Medulla oblongata (tissue), 1 donor: Measurements from ENCODE around the gene ORMDL3.
A peak's percentile ranks its signal among the peaks of the same experiment; 100 is the strongest.
"Not testable (repeated sequence)": the region's sequence is repeated elsewhere in the genome, so short reads cannot be mapped to it uniquely, and the experiment has no call there.

ENCODE experiments used
- DNase-seq: peaks from one replicate; pipeline ENCODE4 v3.0.0-alpha.2; 2015; ENCODE audit errors: extremely low spot score

ORMDL3 gene

DNA sequence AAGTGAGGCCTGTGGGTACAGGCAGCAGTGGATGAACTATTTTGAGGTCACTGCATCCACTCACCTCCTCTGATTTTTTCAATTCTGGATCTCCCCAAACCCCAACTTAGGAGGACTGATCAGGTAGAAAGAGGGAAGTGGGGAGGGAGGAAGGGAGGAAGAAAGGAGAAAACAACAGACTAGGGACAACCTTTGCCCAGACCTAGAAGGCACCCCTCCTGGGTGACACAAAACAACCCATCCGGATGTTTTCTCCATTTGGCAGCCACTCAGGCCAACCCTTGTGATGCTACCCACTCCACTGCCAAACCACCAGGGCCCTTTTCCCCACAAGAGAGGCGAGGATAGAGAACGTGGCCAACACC, 2.7 kb downstream of the ORMDL3 start:
- DNase-seq = no peak

DNA sequence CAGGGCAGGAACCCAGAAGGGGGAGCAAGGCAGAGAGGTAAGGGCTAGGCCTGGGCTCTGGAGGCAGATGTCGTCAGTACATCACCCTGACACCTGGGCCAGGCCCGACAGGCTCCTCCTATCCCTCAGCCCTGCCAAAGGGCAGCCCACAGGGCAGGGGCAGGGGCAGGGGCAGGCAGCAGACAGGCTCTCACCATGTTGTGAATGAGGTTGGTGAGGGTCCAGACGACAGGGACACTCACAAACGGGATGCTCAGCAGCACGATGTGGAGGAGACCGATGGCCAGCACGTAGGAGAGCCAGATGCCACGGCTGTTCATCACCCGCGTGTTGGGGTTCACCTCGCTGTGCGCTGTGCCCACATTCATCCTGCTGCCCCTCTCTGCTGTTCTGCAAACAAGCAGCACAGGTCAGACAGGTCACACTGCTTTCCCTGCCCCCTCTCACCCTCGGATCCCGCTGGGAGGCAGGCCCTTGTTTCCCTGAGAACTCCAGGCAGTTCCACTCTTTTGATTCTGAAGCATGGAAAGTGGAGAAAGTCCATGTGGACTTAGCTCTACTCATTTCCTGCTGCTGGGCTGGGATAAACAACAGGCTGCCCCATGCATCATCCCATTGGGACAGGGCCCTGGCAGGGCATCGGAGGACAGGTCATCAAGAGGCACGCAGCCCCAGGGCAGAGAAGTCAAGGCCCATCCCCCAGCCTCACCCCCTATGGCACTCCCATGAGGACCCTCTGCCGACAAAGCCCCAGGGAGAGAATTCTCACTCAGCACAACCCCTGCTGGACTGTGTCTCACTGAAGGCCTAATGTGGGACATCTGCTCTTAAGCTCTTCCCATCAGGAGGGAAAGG, 3.3 kb downstream of the ORMDL3 start:
- no peak for DNase-seq

DNA sequence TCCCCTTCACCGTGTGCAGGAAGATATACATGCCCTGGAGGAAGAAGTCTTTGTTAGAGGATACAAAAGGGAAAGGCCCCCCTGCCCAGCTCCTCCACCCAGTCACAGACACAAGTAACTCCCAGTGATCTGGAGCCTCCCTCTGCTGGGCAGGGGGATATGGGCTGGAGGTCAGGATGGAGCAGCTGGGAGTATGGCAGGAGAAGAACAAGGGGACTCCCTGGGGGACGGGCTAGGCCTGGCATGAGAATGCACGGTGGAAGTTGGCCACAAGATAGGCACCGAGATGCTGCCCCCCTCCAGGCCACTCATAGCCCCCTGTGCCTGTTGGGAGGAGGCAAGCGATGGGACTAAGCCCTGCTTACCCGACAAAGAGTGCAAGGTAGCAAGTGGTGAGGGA, 4.2 kb downstream of the ORMDL3 start:
- no peak for DNase-seq

DNA sequence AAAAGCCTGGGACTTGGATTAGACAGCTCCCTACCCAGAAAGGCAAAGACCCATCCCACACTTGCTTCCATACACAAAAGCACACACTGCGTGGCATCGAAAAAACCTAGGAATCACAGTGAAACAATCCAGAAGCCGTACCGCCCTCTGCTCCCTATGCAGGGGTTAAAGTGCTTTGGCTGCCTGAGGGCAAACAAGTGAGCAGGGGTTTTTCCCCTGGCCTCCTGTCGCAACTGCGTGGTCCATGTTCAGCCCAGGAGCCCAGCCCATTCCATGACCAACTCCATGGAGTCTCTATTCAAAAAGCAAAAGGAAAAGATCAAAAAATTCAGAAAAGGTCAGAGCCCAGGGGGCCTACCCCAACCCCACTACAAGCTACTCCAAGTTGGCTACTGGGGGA, 5.4 kb downstream of the ORMDL3 start:
- DNase-seq = no peak

DNA sequence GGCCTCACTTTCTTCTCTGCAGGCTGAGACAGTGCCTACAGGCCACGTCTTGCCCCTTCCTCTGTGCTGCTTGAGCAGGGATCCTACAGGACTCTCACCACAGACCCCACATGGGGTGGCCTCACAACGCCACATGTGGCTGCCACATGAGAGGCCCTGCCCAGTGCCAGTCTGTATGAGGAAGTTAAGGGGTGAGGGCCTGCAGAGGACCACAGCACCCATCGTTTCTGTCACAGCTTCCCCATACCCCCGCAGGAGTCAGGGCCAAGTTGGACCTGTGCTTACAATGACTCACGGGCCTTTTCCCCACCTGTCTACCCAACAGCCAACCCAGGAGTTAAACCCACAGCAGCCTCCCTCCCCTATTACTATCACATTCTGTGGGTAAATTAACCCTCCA, 6.1 kb downstream of the ORMDL3 start:
- peak; percentile 72 for DNase-seq

DNA sequence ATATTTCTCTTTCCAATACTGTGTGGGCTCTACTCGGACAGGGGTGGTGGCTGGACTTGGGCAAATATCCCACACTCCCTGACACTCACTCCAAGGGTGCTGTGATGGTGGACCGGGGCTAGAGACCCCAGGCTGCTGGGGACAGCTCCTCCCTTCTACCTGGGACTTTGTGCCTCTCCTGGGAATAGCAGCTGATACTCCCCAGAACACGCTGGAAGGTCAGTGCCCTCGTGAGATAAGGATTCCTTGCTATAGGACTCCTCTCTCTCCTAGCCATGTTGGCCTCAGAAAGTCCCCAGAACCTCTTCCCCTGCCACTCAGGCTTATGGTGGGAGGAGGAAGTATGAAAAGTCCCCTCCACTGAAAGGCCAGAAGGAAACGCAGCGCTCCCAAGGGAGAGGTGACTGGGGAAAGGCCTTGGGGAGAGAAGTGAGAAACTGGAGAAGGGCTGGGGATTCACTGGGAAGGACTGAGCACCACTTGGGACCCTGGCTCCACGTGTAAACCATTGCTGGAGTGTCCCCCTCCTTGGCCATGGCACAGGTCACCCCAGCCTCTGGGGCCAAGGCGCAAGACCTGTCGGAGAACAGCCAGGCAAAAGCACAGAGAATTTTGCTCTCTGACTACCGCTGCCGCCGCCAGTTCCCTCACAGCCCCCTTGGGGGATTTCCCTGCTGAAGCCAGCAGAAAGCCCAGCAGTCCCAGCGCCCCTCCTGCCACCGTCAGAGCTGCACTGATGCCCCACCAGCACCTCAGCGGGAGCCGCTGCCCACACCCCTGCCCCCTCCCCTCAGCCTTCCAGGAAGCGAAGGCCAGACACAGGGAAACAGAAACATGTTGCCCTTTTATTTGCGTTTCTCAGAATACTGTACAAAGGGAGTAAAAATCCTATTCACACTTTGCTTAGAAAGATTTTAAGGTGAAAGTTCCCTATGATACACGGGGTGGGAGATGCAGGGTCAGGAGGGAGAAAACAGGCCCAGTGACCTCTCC, 6.9 kb downstream of the ORMDL3 start:
- no peak for DNase-seq

DNA sequence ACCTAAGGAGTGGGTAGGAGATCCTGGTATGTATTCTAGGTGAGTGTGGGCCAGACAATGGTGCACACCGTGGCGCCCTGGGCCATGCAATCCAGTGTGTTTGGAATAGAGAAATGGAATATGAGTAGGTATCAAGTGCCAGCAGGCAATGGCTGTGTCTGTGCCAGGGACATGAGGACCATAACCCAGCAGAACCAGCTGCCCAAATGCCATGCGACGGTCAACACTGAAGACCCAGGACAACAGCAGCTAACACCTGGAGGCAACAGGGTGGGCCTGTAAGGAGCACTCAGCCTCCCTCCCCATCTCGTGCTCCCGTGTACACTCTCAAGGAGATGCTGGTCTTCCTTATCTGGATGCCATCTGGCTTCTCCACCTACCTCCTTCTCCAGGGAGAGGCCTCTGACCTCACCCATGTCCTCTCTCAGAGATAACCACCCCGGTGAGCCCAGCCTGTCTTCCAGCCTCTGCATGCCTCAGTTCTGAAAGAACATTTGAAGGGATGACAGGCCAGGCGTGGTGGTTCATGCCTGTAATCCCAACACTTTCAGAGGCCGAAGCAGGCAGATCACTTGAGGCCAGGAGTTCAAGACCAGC, 8.2 kb downstream of the ORMDL3 start:
- DNase-seq = no peak

DNA sequence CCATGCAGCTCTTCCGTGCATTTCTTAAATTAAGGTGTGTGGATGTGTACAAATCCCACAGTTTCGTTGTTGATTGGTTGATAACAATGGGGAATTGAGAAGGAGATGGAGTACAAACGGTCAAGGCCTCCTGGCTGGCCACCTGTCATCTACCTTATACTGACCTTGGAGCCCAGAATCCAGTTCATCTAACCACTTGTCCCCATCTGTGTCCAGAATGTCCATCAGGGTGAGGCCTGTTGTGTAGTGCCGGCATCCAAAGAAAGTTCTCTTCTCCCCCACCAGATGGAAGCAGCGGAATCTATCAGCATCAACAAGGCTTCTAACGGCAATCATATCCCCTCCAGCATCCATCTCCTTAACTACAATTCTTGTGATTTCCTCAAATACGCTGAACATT, 10.5 kb downstream of the ORMDL3 start:
- DNase-seq = no peak

DNA sequence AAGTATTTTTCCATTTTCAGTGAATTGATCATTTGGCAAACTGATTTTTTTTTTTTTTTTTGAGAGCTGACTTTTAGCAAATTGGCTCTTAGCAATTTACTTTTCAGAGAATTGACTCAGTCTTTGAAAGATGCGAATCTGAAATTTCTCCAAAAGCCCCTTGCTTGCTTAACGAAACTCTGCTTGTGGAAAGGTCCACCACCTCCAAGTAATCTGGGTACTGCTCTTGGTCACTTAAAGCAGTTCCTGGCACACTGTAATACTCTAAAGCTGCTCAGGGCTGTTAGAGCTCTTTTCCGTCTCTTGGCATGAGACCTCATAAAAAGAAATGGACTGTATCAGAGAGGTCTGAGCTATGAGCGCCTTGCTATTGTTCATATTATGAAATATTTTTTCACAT, 11.8 kb downstream of the ORMDL3 start:
- DNase-seq = no peak

DNA sequence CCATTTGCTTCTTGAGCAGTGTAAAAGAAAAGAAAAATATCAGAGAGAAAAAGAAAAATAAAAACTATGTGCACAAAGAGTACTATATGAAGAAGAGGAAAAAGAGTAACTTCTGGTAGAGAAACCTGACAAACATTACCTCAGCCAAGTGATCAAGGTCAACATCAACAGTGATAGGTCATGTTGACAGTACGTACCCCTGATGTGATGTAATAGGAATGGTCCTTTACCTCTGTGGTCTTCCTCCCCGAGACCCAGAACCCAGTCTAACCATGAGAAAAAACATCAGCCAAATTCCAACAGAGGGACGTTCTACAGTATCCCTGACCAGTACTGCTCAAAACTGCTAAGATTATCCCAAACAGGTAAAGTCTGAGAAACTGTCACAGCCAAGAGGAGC, 13.4 kb downstream of the ORMDL3 start:
- DNase-seq = no peak

DNA sequence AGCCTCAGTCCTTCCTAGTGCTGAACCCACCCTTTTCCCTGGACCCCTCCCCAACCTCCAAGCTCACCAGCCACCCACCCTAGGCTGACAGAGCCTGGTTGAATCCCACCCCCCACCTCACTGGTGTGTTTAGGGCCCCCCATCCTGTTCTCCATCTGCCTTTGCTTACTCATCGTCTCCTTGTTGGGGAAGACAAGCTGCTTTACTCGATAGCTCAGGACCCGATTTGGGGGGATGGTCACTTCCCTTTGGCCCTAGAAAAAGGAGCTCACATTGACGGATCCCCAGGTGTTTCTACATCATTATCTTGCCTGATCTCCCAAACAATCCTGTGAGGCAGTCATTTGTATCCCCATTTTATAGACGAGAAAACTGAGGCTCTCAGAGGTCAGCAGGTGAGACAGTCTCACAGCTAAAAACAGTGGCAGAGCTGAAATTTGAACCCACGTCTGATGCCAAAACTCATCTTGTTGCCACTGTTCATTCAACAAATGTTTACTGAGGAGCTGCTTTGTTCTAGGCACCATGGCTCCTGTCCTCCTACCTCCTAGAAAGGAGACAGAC, 18.5 kb downstream of the ORMDL3 start:
- DNase-seq = no peak

DNA sequence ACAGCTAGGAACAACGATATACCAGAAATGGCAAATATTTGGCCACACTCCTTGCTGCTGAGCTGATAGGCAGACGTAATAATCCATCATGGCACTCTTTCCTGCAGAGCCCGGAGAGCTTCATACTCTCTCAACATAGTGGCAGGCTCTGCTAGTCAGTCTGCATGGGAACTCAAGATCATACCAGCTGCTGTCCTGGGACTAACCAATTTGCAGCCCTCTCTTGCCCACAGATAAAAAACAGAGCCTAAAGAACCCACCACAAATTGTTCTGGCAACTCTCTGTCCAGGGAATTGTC, 22.5 kb downstream of the ORMDL3 start:
- DNase-seq = no peak

DNA sequence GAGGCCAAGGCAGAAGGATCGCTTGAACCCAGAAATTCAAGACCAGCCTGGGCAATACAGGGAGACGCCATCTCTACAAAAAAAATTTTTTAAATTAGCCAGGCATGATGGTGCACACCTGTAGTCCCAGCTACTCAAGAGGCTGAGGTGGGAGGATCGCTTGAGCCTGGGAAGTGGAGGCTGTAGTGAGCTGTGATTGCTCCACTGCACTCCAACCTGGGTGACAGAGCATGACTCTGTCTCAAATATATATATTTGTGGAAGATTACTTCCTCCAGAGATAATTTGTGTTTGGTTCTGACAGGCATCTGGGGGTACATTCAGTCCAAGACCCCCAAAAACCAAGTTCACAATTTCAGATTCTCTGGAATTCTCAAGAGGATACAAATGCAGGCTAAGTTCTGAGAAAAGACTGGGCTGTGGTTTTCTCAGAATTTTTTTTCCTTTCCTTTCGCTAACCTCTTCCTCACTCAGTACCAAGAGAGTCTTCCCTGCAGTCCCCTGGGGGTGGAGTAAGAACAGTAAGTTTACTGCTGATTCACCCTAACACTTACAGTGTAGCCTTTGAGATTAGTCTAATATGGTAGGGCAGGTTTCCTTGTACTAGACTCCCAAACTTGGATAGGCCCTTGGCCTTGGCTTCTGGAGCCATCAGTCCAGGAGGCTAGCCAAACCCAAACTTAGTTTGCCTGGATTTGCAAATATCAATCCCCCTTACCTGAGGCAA, 24.1 kb downstream of the ORMDL3 start:
- DNase-seq = no peak

DNA sequence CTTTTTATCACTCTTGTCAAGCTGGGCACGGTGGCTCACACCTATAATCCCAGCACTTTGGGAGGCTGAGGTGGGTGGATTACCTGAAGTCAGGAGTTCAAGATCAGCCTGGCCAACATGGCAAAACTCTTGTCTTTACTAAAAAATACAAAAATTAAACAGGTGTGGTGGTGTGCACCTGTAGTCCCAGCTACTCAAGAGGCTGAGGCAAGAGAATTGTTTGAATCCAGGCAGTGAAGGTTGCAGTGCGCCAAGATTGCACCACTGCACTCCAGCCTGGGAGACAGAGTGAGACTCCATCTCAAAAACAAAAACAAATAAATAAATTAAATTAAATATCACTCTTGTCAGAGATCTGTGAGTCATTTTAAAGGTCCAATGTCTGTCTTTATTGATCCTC, 25.4 kb downstream of the ORMDL3 start:
- not testable (repeated sequence) for DNase-seq

DNA sequence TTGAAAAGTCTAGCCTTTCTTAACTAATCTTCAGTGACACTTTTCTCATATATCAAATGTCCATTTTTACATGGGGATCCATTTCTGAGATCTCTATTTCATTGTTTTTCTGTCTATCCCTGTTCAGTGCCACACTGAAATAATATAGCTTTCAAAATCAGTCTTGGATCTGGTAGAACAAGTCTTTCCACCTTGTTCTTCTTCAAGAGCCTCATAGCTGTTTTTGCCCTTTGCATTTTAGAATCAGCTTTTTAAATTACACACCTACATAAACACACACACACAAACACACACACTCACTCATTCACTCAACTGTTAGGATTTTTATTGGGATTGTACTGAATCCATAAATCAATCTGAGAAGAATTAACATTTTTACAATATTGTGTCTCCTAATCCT, 28.2 kb downstream of the ORMDL3 start:
- DNase-seq = no peak

DNA sequence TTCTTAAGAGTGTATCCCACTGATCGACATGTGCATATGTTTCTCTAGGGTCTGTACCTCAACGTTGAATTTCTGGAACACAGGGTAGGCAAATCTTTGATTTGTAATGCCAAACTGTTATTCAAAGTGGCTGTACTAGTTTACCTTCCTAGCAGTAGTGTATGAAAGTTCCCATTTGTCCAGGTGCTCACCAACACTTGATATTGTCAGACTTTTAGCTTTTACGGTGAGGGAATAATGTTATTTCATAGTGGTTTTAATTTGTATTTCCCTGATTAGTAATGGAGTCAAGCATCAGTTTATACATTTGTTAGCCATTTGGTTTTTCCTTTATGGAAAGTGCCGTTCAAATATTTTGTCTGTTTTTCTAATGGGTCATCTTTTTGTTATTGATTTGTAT, 29.3 kb downstream of the ORMDL3 start:
- DNase-seq = no peak

DNA sequence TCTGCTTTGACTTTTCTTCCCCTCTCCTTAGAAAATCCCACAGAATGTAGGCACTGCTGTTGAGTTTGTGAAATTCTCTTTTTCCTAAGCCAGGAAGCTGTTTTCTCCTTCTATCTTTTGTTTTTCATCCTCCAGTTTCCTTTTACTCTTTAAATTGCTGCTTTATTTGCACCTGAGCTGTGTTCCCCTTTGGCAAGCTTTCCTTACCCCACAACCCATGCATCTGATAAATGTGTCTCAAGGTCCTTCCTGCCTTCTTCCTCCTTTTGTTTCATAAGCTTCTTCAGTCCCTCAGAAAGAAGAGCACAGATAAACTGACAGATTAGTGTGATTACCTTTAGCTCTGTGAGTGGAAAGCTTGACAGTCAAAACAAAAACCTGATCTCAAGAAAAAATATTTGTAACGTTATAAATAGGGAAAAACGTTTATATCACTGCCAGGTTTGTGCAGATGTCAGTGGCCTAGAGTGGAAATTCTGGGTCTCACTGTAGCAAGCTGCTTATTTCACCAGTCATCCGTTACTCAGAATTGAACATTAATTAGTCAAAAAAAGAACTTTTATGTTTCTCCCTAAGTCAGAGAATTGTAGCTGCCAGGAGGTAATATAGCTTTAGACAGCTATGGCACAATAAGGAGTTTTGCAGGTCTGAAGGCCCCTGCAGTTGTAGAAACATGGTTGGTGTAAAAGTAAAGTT, 32.6 kb downstream of the ORMDL3 start:
- DNase-seq = no peak

DNA sequence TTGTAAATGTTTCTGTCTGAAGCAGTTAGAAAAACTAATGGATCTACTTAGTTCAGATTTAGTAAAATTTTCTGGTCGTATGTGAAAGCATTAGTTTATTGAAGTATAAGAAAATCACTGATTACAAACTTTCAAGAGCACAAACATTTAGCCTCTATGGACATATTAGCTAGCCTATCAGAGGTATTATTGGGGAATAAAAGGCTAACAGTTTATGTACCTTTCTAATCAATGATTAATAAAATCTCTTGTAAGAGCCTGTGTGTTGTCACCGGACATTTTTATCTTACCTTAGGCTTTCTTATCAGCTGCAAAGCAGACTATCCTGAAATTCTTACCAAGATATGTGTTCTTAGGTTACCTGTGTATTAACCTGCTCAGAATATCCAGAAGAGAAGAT, 38.2 kb downstream of the ORMDL3 start:
- no peak for DNase-seq

DNA sequence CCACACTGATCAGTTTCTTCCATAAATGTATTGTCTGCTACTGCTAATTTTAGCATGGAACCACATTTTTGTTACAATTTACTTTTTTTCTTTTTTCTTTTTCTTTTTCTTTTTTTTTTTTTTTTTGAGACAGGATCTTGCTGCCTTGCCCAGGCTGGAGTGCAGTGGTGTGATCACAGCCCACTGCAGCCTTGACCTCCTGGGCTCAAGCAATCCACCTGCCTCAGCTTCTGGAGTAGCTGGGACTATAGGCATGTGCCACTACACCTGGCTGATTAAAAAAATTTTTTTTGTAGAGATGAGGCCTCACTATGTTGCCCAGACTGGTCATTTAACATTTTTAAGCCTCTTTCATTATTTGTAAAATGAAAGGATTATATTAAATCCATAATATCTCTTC, 40.3 kb downstream of the ORMDL3 start:
- no peak for DNase-seq

DNA sequence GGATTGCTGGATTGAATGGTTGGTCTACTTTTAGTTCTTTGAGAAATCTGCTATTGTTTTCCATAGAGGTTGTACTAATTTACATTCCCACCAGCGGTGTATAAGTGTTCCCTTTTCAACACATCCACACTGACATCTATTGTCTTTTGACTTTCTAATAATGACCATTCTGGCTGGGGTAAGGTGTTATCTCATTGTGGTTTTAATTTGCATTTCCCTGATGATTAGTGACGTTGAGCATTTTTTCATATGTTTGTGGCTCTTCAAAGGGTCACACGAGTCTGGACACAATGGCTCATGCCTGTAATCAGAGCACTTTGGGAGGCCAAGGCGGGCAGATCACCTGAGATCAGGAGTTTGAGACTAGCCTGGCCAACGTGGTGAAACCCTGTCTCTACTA, 41.3 kb downstream of the ORMDL3 start:
- not testable (repeated sequence) for DNase-seq

DNA sequence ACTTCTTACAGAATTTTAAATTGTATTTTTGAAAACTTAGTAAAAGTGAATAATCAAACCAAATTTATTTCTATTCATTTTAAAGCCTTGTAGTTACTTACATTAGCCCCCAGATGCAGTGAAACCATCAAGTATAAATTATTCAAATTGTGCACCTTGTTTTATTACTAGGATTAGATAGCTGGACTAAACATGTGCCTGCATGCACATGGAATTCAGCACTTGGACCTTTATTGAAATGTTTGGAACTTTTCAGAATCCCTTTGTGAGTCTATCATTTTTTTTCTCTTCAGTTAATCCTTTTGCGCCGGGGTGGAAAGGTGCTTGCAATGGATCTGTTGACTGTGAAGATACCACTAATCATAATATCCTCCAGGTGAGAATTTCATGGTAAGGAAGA, 54.6 kb downstream of the ORMDL3 start:
- no peak for DNase-seq
